ENCODE measurements around the gene GOSR1.
"Not testable (repeated sequence)": the region's sequence is repeated elsewhere in the genome, so short reads cannot be mapped to it uniquely, and the experiment has no call there.

Gene GOSR1

DNA sequence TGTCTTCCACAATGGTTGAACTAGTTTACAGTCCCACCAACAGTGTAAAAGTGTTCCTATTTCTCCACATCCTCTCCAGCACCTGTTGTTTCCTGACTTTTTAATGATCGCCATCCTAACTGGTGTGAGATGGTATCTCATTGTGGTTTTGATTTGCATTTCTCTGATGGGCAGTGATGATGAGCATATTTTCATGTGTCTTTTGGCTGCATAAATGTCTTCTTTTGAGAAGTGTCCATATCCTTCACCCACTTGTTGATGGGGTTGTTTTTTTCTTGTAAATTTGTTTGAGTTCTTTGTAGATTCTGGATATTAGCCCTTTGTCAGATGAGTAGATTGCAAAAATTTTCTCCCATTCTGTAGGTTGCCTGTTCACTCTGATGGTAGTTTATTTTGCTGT, 84.6 kb downstream of the GOSR1 start:
- DNase-seq (ENCODE audit: low read depth in 2 of 3, low spot score in 2 of 3) = not testable (repeated sequence)

- DNase-seq (ENCODE audit: low read depth in 2 of 3, low spot score in 2 of 3) = not testable (repeated sequence)
Measured at GRCh38 chr17:30563131-30563904, 86.1 kb downstream of the GOSR1 start.

DNA sequence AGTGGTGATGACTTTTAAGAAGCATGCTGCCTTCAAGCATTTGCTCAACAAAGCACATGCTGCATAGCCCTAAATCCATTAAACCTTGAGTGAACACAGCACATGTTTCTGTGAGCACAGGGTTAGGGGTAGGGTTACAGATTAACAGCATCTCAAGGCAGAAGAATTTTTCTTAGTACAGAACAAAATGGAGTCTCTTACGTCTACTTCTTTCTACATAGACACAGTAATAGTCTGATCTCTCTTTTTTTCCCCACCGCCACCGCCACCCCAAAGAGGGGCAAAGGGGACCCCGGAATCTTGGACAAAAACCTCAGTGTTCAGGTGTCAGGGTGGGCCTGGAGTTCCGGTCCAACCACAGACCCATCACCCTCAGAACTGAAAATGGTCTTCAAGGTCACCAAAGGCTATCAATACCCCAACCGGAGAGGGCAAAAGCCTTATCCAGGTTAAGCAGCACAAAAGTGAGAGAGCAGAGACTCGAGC, 86.7 kb downstream of the GOSR1 start:
- not testable (repeated sequence) for DNase-seq (ENCODE audit: low read depth in 2 of 3, low spot score in 2 of 3)

DNA sequence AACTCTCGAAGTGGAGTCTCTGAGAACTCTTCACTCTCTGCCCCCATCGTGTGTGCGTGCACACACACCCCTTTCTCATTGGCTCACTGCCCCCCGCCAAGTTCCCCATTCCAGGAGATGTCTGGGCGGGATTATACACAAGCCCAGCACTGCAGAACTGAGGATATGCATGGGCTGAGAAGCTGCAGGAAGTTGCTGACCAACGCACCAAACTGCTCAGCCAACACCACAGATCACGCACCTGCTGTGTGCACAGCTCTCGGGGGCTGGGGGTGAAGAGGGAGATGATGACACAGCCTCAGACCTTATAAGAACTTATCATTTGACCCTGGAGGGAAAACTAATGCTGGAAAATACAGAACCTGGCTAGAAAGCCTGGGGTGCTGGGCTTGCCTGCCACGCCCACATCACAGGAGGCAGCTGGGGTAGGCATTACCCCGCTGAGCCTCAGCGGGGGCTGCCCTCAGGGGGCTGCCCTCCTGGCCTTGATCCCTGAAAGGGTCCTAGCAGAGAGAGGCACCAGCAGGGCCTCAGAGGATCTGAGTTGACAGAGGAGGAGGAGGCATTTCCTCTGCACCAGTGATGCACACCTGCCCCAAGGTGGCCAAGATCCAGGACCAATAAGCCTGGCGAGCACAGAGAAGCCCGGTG, 87.3 kb downstream of the GOSR1 start:
- DNase-seq (ENCODE audit: low read depth in 2 of 3, low spot score in 2 of 3) = not testable (repeated sequence)

DNA sequence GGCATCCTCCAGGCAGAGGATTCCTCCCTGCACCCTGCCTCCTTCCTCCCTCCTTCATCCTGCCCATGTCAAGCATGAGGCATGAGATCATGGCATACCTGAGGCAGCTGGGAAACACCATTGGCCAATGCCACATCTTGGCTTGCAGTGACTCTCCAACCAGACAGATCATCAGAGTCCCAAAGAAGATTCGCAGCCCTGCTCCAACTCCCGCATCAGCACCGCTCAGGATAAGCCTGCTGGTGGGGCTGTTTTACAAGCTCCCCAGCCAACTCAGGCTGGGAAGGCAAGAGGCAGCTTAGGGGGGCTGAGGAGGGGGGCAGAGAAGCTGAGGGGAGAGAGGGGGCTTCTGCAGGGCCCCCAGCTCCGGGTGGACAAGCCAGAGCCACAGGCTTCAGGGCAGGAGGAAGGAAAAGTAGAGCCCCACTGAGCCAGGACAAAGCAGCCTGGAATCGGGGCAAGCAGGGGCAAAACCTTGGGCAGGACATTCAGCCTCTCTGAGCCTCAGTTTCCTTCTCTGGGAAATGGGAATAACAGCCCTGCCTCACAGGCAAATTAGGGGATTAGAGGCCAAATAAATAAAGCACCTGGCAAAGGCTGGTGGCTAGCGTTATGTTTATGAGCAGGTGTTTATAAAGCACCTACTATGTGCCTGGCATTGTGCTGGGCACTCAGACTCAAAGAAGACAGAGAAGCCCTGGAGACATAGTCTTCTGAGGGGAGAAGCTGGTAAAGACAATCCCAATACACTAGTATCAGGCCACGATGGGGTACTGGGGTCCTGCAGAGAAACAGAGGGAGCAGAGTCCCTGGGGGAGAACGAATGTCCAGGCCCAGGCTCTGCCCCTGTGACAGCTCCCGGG, 88.1 kb downstream of the GOSR1 start:
- DNase-seq (ENCODE audit: low read depth in 2 of 3, low spot score in 2 of 3) = no peak

GRCh38 chr17:30566104-30566503, 88.9 kb downstream of the GOSR1 start:
- DNase-seq (ENCODE audit: low read depth in 2 of 3, low spot score in 2 of 3) = not testable (repeated sequence)

DNA sequence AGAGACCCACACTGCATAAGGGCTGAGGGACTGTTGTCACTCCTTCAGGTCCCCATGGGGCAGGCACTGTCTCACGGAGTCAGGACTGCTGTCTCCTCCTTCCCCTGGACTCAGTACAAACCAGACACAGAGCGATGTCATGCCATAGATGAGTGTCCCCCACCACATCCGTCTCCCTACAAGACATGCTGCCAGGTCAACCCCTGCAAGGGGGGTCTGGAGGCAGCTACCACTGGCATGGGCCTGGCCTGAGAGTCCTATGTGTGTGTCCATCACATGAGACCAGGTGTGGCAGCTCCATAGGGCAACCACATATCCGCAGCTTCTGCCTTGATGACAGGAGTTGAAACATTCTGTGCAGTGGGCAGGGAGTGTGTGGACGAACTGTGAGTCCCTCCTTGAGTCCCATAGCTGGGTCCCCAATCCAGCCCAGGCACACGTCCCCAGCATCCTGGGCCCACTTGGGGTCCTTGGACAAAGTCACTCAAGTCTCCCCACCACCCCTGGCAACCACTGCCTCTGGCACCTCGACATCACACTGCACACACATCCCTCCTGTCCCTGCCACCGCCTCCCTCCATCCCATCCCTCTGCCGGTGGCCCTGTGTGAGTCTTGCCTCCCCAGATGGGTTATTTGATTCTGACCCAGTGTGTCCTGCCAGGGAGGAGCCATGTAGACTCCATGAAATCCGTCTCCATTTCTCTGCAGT, 89.5 kb downstream of the GOSR1 start:
- not testable (repeated sequence) for DNase-seq (ENCODE audit: low read depth in 2 of 3, low spot score in 2 of 3)

GRCh38 chr17:30567231-30568116, 90.3 kb downstream of the GOSR1 start:
- no peak for DNase-seq (ENCODE audit: low read depth in 2 of 3, low spot score in 2 of 3)

DNA sequence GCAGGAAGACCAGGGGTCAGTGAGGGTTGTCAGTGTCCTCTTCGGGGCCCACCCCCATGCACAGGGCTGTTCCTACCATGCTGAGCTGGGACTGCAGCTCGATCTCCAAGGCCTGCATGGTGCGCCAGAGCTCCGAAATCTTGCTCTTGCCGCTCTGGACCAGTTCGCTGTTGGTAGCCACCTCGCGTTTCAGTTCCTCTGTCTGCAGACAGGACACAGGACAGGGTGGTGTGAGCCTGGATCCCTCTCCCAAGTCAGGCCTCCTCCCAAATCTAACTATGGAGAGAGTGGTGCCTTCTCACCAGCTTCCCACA, 90.9 kb downstream of the GOSR1 start:
- no peak for DNase-seq (ENCODE audit: low read depth in 2 of 3, low spot score in 2 of 3)

DNA sequence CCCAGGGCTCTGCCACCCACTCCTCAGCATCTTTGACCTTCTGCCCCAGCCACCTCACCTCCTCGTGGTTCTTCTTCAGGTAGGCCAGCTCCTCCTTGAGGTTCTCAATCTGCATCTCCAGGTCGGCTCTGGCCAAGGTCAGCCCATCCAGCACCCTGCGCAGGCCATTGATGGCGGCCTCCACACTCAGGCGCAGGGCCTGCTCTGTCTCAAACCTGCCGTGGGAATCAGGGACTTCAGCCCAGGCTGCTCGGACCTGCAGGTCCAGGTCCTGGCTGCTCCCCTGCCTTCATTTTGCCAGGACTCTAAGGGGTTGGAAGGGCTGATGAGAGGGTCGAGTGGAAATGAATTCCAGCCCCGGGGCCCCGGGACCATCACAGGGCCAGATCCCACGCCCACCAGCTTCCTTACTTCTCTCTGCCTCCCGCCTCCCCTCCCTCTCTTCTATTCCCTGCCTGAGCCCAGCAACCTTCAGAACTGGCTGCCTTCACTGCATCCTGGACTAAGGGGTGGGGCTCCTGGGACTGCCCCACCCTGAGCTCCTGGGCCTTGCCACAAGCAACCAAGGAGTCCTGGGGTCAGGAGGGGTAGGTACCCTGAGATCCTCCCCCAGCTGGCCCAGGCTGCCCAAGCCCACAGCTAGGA, 92.4 kb downstream of the GOSR1 start:
- not testable (repeated sequence) for DNase-seq (ENCODE audit: low read depth in 2 of 3, low spot score in 2 of 3)

DNA sequence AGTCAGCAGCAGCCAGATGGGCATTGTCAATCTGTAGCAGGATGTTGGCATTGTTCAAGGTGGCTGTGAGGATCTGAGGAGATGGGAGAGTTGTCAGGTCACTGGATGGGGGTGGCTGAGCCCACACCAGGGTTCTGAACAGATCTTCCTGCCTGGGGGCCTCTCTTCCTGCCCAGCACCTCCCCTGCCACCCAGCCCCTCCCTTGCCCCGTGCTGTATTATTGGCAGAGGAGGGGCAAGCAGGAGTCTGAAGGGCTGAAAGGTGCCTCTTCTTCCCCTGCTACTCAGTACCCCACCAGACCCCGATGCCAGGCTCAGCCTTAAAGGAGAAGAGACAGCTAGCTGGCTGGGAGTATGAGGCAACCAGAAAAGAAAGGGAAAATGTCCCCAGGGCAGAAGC, 93.0 kb downstream of the GOSR1 start:
- no peak for DNase-seq (ENCODE audit: low read depth in 2 of 3, low spot score in 2 of 3)

- no peak for DNase-seq (ENCODE audit: low read depth in 2 of 3, low spot score in 2 of 3)
Measured at GRCh38 chr17:30570596-30571265, 93.5 kb downstream of the GOSR1 start.

DNA sequence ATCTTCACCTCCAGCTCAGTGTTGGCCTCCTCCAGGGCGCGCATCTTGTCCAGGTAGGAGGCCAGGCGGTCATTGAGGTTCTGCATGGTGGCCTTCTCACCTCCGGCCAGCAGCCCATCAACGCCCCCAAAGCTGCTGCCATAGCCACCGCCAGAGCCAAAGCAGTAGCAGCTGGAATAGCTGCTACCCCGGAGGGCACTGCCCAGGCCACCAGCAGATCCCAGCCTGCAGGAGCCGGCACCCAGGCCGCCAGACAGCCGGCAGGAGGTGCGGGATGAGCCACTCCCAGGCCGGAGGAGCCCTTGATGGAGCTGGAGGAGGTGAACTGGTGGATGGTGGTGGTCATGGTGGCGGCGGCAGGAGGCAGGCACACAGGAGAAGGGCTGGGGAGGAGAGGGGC, 94.2 kb downstream of the GOSR1 start:
- DNase-seq (ENCODE audit: low read depth in 2 of 3, low spot score in 2 of 3) = not testable (repeated sequence)

GRCh38 chr17:30571921-30572320, 94.7 kb downstream of the GOSR1 start:
- no peak for DNase-seq (ENCODE audit: low read depth in 2 of 3, low spot score in 2 of 3)

- DNase-seq (ENCODE audit: low read depth in 2 of 3, low spot score in 2 of 3) = not testable (repeated sequence)
Measured at GRCh38 chr17:30572651-30573554, 95.7 kb downstream of the GOSR1 start.

GRCh38 chr17:30573603-30574175, 96.5 kb downstream of the GOSR1 start:
- DNase-seq (ENCODE audit: low read depth in 2 of 3, low spot score in 2 of 3) = no peak

- not testable (repeated sequence) for DNase-seq (ENCODE audit: low read depth in 2 of 3, low spot score in 2 of 3)
Measured at GRCh38 chr17:30574309-30574708, 97.1 kb downstream of the GOSR1 start.

- DNase-seq (ENCODE audit: low read depth in 2 of 3, low spot score in 2 of 3) = not testable (repeated sequence)
Measured at GRCh38 chr17:30574806-30575205, 97.6 kb downstream of the GOSR1 start.

Data from activated CD8-positive, alpha-beta memory T cell treated with anti-CD3 and anti-CD28 coated beads for 48 hours (primary cell).